Breast epithelium (tissue), 4 donors: Measurements from ENCODE around the gene C11orf68. TPM values are rescaled to one million over a fixed set of nuclear protein-coding genes. Genes with fewer than 3 reads are reported as not detected.
A peak's percentile ranks its signal among the peaks of the same experiment; 100 is the strongest.

Experiments used
- DNase-seq, 2 donors: peaks; one replicate each; pipeline ENCODE4 v3.0.0-alpha.2; 2019; ENCODE audit warnings: low spot score in 2 of 2
- H3K27ac ChIP-seq, 2 donors: fragments of 200-600 bp; sonication (generic) in 1 of 2; one replicate each; pipeline ENCODE4 v1.5.1; 2016 to 2019; ENCODE audit warnings: mild to moderate bottlenecking in 1 of 2
- H3K27me3 ChIP-seq, 2 donors: fragments of 200-600 bp; sonication (generic) in 1 of 2; one replicate each; pipeline versions ENCODE4 v1.5.1 to v1.6.0; 2017 to 2019; ENCODE audit warnings: control low read depth in 1 of 2, mild to moderate bottlenecking in 1 of 2
- H3K36me3 ChIP-seq: fragments of 200-600 bp; one replicate; pipeline ENCODE4 v1.5.1; 2019
- H3K4me1 ChIP-seq, 2 donors: fragments of 200-600 bp; sonication (generic); one replicate each; pipeline ENCODE4 v1.5.1; 2016 to 2019; ENCODE audit warnings: control low read depth in 1 of 2
- H3K4me3 ChIP-seq, 3 donors: fragments of 200-600 bp; sonication (generic); 1 replicate in 2 of 3; 2 replicates in 1 of 3; pipeline ENCODE4 v1.5.1; 2016 to 2019; ENCODE audit warnings: mild to moderate bottlenecking in 3 of 3, moderate library complexity in 2 of 3
- H3K9me3 ChIP-seq, 2 donors: fragments of 200-600 bp; sonication (generic) in 1 of 2; one replicate each; pipeline ENCODE4 v1.5.1; 2016 to 2019; ENCODE audit warnings: control low read depth in 1 of 2
- POLR2A ChIP-seq: fragments of 450-650 bp; IDR thresholded peaks from one replicate; pipeline ENCODE4 v1.6.1; 2016; ENCODE audit warnings: antibody characterized with exemption, mild to moderate bottlenecking, moderate library complexity
- POLR2AphosphoS5 ChIP-seq, 3 donors: sonication (generic); formaldehyde crosslinking; IDR thresholded peaks; one replicate each; pipeline ENCODE4 v1.6.1; 2017; ENCODE audit warnings: antibody characterized with exemption in 3 of 3
- intact Hi-C: fragments of 100-400 bp; cut with DNase I; formaldehyde crosslinking; loops from one replicate; pipeline ENCODE4 v1.15.1; 2023; ENCODE audit warnings: low total_unique reads
- total RNA-seq, 3 donors: library from RNA; depleted of rRNA; stranded (reverse); fragments of >200 nt; gene quantifications; one replicate each; pipeline ENCODE4 v1.1.0, GENCODE V29; 2016
- TF ChIP-seq, protein P1 (sequence below), 3 donors: fragments of 450-650 bp; IDR thresholded peaks; one replicate each; pipeline ENCODE4 v1.5.1; 2016 to 2017; ENCODE audit warnings: antibody characterized with exemption in 3 of 3, mild to moderate bottlenecking in 3 of 3, moderate library complexity in 3 of 3

C11orf68 gene
- total RNA-seq, 3 donors from 2014 or later = 16.7 to 20.3 (median 19.7) TPM

DNA sequence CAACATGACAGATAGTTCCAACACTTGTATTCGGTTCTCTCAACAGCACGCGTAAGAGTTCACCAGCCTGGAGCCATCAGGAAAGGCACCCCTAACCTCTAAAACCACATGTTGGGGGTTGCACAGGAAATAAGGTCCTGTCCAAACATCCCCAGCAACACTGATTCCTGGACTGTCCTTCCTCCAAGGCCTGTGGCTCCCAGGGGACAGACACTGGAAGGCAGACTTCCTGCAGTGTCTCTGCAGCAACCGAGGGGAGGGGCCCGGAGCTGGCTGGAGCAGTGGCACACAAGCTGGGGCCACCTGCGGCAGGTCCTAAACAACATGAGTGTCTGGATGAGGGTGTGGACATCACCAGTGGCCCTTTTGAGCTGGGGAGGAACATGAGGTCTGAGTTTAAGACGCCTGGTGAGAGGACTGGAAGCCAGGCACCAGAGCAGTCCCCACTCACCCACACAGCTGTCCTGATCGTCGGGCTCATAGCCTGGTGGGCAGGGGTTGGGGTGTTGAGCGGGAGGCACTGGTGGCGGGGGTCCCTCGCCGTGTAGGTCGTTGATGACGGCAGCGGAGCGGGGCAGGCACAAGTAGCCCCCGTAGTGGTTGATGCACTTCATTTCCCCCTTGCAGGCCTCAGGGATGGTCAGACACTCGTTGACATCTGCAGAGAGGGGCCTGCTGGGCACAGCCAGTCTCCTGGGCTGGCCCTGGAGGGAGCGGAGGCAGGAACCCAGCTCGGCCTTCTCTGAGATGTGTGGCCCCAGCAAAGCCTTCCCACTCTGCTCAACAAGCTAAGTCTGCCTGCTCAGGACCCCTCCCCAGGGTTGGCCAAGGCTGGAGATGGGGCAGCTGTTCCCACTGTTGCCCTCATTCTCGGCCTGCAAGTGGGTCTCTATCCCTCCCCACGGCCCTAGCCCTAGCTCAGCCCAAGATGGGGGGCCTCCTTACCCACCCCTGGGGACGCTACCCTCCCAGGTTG, 47.9 kb downstream of the C11orf68 start:
- no peaks in the 10 kb centered on the region for H3K36me3 ChIP-seq
- no peak for DNase-seq
- H3K27me3 ChIP-seq = no peaks in the 10 kb centered on the region
- peaks cover 0 to 10% of the 10 kb centered on the region in 2 donors for H3K4me1 ChIP-seq
- peak overlapping the region; percentile 53 to 88 (median 65) for H3K4me3 ChIP-seq
- H3K9me3 ChIP-seq = no peaks in the 10 kb centered on the region
- TF ChIP-seq POLR2AphosphoS5 (IDR thresholded peaks at IDR 0.05) = no peak
- no peak for TF ChIP-seq POLR2A
- TF ChIP-seq, protein P1, sequence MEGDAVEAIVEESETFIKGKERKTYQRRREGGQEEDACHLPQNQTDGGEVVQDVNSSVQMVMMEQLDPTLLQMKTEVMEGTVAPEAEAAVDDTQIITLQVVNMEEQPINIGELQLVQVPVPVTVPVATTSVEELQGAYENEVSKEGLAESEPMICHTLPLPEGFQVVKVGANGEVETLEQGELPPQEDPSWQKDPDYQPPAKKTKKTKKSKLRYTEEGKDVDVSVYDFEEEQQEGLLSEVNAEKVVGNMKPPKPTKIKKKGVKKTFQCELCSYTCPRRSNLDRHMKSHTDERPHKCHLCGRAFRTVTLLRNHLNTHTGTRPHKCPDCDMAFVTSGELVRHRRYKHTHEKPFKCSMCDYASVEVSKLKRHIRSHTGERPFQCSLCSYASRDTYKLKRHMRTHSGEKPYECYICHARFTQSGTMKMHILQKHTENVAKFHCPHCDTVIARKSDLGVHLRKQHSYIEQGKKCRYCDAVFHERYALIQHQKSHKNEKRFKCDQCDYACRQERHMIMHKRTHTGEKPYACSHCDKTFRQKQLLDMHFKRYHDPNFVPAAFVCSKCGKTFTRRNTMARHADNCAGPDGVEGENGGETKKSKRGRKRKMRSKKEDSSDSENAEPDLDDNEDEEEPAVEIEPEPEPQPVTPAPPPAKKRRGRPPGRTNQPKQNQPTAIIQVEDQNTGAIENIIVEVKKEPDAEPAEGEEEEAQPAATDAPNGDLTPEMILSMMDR (IDR thresholded peaks at IDR 0.05) = no peak
- H3K27ac ChIP-seq = peak overlapping the region; percentile 88 to 97
- intact Hi-C loops = no loop called here

DNA sequence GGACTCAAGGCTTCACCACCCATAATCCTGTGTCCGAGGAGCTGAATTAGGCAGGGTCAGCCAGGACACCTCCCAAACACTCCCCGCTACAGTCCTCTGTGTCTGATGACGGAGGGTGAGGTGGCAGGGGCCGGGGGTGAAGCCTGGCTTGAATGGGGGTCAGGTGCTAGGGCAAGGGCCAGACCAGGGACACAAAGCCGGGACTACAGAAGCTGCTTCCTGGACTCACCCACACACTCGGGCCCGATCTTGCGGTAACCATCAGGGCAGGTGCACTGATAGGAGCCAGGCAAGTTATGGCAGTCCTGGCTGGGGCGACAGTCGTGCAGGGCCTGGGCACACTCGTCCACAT, 48.6 kb downstream of the C11orf68 start:
- Histone ChIP-seq H3K4me3 (peak overlapping the region in 1 of 3 donors; percentile 88), H3K27ac (peak overlapping the region in 1 of 2 donors; percentile 97), H3K4me1 (peaks cover 0 to 10% of the 10 kb centered on the region in 2 donors), H3K36me3 (no peaks in the 10 kb centered on the region), H3K9me3 (no peaks in the 10 kb centered on the region), H3K27me3 (no peaks in the 10 kb centered on the region)
- intact Hi-C loops = no loop called here
- no peak for DNase-seq
- no peak for TF ChIP-seq POLR2AphosphoS5 (IDR thresholded peaks at IDR 0.05)

DNA sequence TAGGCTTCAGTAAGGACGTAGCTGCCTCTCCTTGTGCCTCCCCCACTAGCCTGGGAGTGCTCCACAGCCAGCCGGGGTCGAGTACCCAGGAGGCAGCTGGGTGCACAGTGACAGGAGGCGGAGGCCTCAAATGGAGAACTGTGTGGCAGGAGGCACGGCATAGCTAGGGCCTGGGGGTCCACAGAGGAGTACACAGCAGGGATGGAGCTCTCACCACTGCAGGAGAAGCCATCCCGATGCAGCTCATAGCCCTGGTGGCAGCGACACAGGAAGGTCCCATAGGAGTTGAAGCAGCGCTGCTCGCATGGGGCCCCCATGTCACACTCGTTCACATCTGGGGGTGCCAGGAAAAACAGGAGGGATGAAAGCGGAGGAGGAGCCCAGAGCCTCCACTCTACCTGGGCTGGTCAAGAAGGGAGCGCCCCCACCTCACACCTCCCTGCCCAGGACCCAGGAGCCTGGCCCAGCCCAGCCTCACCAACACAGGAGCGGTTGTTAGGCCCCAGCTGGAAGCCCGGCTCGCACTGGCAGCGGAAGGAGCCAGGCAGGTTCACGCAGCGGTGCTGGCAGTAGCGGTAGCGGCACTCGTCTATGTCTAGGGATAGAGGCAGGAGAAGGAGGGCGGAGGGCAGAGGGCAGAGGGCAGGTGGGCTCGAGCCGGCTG, 49.1 kb downstream of the C11orf68 start:
- no peaks in the 10 kb centered on the region for H3K36me3 ChIP-seq
- intact Hi-C loops = no loop called here
- DNase-seq = no peak
- H3K4me1 ChIP-seq = peaks cover 0 to 10% of the 10 kb centered on the region in 2 donors
- peak overlapping the region in 1 of 2 donors; percentile 97 for H3K27ac ChIP-seq
- TF ChIP-seq POLR2AphosphoS5 (IDR thresholded peaks at IDR 0.05) (no peak), POLR2A (no peak)
- TF ChIP-seq, protein P1 (IDR thresholded peaks at IDR 0.05) = no peak
- no peaks in the 10 kb centered on the region for H3K27me3 ChIP-seq
- no peaks in the 10 kb centered on the region for H3K9me3 ChIP-seq
- H3K4me3 ChIP-seq = no peak overlapping the region

DNA sequence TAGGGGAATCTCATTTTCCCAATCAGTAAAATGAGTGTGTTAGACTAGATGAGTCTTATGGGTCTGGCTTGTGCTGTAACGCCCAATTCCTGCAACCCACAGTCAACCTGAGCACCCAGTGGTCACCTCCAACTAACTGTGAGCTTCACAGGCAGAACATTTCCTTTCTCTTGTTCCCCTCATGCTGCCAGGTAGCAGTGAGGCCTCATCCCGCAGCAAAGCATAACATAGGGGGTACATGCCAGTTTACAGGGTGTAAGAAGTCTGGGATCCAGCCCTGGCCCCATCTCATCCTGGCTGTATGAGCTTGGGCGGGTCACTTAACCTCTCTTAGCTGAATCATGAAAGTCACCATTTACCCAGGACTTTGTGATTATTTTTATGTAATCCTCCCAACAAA, 50.0 kb downstream of the C11orf68 start:
- intact Hi-C loops = no loop called here
- Histone ChIP-seq H3K4me1 (peaks cover 0 to 10% of the 10 kb centered on the region in 2 donors), H3K27me3 (no peaks in the 10 kb centered on the region), H3K36me3 (peaks cover 4% of the 10 kb centered on the region), H3K9me3 (no peaks in the 10 kb centered on the region), H3K4me3 (no peak overlapping the region), H3K27ac (peak overlapping the region in 1 of 2 donors; percentile 5)
- no peak for DNase-seq
- TF ChIP-seq POLR2A (no peak), POLR2AphosphoS5 (IDR thresholded peaks at IDR 0.05) (no peak)
- TF ChIP-seq, protein P1 (IDR thresholded peaks at IDR 0.05) = no peak

DNA sequence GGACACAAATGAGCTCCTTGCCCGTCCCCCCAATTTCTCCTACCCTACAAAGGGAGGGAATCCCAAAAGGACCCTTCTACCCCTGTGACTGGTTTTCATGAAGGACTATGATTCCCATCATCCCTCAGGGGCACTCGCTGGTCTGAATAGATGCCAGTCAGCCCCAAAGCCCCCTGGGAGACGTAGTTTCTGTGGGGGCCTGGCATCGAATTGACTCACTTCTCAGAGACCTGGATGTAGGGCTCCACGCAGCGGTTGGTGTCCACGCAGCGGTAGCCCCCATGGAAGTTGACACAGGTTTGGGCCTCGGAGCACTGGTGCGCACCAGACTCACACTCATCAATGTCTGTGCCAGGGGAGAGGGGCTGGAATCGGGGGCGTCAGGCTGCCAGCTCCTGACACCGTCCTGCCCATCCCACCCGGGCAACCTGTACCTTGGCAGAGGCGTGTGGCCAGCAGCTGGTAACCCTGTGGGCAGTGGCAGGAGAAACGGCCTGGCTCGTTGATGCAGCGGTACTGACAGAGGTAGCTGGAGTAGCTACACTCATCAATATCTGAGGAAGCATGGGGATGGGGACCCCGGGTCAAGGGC, 50.7 kb downstream of the C11orf68 start:
- no peaks in the 10 kb centered on the region for H3K9me3 ChIP-seq
- DNase-seq = no peak
- peaks cover 5% of the 10 kb centered on the region for H3K36me3 ChIP-seq
- H3K4me1 ChIP-seq = peaks cover 0 to 10% of the 10 kb centered on the region in 2 donors
- no peaks in the 10 kb centered on the region for H3K27me3 ChIP-seq
- no peak overlapping the region for H3K4me3 ChIP-seq
- H3K27ac ChIP-seq = no peak overlapping the region
- intact Hi-C loops = no loop called here
- no peak for TF ChIP-seq POLR2AphosphoS5 (IDR thresholded peaks at IDR 0.05)
- TF ChIP-seq POLR2A = no peak
